H1 (cell line): ENCODE measurements around the gene ZNF814. TPM values are rescaled to one million over a fixed set of nuclear protein-coding genes. Genes with fewer than 3 reads are reported as not detected.

Experiments used
- ATF3 ChIP-seq: IDR thresholded peaks from 2 replicates; pipeline ENCODE4 v1.6.1; 2011; ENCODE audit warnings: low read depth, mild to moderate bottlenecking, low read length; ENCODE audit not compliant: insufficient read depth
- CHD2 ChIP-seq: IDR thresholded peaks from 2 replicates; pipeline ENCODE4 v1.6.1; 2012; ENCODE audit warnings: low read length, improper control_type of control experiment
- CHD7 ChIP-seq: fragments of 300-600 bp; sonication (generic); IDR thresholded peaks from 2 replicates; pipeline ENCODE4 v1.7.1; 2012; ENCODE audit warnings: low read length, moderate library complexity, mild to moderate bottlenecking, inconsistent platforms; ENCODE audit not compliant: insufficient replicate concordance
- SIN3A ChIP-seq, 2 experiments: IDR thresholded peaks in 1 of 2; conservative IDR thresholded peaks in 1 of 2; 2 replicates each; pipeline ENCODE4 v1.6.1; 2011 to 2012; ENCODE audit warnings: low read length in 2 of 2, improper control_type of control experiment in 1 of 2, low read depth in 1 of 2, mild to moderate bottlenecking in 1 of 2
- SP2 ChIP-seq: IDR thresholded peaks from 2 replicates; pipeline ENCODE4 v1.6.1; 2012; ENCODE audit warnings: mild to moderate bottlenecking, low read length, inconsistent platforms
- polyA plus RNA-seq, 7 experiments: library from polyadenylated mRNA; depleted of rRNA in 3 of 7; stranded (reverse) in 5 of 7; unstranded in 2 of 7; fragments of >200 nt in 5 of 7; fragments of 200-250 nt in 2 of 7; gene quantifications; 1 replicate in 5 of 7; 2 replicates in 1 of 7; 4 replicates in 1 of 7; pipeline versions ENCODE4 v1.2.1 to v1.2.3, GENCODE V29; 2011 to 2013; ENCODE audit warnings: missing spikeins in 2 of 7, mixed read lengths in 2 of 7
- total RNA-seq: library from RNA; stranded (reverse); fragmentation: NEBNext Ultra II Directional; extraction: Animal tissue kit (Norgen Biotek cat#: 25700); gene quantifications from 2 replicates; pipeline ENCODE4 v1.2.1, GENCODE V29; 2021

ZNF814 gene
- total and polyA plus RNA-seq, 2 of the 8 experiments (the other 6 are each of a cell fraction or from before 2014, with no cell fraction given) = 90.9 to 99.6 TPM

- TF ChIP-seq CHD7 = no peak
- no peak for TF ChIP-seq ATF3
- TF ChIP-seq CHD2 = peak; percentile 75
- TF ChIP-seq SP2 = peak; percentile 52
- TF ChIP-seq SIN3A (conservative IDR thresholded peaks at IDR 0.05 in 1 of 2, IDR thresholded peaks at IDR 0.05 in 1 of 2; ENCODE audit: low read depth in 1 of 2, low read length in 2 of 2) = peak in 1 of 2 experiments; percentile 84; a peak in 3 of 4 replicates
Measured at GRCh38 chr19:57814505-57815246, 74.2 kb downstream of the ZNF814 start, which contains the start of gene ZNF552 (continued).
